WI38 (cell line): ENCODE results near the gene FNBP1.

Experiments
- H3K4me3 ChIP-seq: 2 replicates; pipeline ENCODE4 v1.5.1; 2011; ENCODE audit warnings: low read depth, mild to moderate bottlenecking, control low read depth, low read length
- TF ChIP-seq, protein P1 (sequence below): IDR thresholded peaks from 2 replicates; pipeline ENCODE4 v1.5.1; 2012; ENCODE audit warnings: low read depth, mild to moderate bottlenecking, control low read depth, low read length

The FNBP1 gene

DNA sequence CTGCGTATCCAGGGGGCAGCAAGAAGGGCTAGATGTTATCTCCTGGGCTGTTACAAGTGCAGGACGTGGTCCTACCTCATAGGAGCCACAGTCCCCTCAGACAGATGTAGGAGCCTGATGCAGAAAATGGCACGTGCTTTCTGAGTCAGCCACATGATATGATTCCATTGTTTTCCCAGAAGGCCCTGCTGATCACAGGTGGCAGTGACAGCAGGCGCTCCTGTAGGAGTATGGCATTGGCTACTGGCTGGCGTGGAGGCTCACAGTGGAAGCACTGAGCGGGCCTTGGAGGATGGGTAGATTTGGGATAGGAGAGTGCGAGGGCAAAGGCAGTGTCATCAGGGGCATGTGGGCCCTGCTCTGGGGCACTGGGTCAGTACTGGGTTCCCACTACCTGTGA is 185.8 kb downstream of the FNBP1 start:
- no peak overlapping the region for H3K4me3 ChIP-seq
- TF ChIP-seq, protein P1, sequence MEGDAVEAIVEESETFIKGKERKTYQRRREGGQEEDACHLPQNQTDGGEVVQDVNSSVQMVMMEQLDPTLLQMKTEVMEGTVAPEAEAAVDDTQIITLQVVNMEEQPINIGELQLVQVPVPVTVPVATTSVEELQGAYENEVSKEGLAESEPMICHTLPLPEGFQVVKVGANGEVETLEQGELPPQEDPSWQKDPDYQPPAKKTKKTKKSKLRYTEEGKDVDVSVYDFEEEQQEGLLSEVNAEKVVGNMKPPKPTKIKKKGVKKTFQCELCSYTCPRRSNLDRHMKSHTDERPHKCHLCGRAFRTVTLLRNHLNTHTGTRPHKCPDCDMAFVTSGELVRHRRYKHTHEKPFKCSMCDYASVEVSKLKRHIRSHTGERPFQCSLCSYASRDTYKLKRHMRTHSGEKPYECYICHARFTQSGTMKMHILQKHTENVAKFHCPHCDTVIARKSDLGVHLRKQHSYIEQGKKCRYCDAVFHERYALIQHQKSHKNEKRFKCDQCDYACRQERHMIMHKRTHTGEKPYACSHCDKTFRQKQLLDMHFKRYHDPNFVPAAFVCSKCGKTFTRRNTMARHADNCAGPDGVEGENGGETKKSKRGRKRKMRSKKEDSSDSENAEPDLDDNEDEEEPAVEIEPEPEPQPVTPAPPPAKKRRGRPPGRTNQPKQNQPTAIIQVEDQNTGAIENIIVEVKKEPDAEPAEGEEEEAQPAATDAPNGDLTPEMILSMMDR, result no peak

DNA sequence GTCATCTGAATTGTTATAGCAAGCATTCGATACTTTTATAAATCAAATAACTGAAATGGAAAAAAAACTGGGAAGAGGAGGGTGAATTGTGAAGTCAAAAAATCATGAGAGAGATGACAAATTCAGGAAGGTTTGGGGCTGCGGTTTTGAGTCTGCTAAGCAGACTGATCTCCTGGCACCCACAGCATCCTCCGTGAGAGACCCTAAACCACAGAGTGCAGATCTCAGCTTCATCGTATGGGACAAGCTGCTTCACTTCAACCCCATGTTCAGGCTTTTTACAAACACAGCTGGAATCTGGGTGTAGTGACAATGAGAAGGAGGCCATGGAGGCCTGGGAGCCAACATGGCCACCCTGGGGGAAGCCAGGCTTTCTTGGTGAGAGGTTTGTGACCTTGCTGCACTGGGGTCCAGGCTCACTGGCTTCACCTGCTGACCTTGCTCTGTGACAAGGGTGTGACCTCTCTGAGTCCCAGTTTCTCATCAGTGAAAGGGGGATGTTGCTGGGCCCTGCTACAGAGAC is 188.3 kb downstream of the FNBP1 start:
- TF ChIP-seq, protein P1, result no peak
- H3K4me3 ChIP-seq, result no peak overlapping the region

DNA sequence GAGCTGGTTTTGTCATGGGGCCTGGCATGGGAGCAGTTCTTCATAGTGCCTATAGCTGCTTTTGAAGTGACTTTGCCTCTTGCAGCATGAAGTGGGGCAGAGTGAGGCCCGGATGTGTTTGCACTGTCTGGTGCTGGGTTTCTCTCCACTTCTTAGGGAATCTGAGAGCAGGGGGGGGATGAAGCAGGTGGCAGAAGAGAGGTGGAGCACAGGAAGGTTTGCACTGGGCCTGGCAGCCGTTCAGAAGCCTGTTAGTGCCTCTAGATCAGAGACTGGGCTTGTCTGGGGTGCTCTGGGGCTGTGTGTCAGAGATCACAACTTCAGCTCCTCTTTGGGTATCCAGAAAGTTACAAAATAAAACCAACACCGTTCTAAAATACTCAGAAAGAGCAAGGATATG is 189.4 kb downstream of the FNBP1 start:
- no peak overlapping the region for H3K4me3 ChIP-seq
- TF ChIP-seq, protein P1, result no peak

DNA sequence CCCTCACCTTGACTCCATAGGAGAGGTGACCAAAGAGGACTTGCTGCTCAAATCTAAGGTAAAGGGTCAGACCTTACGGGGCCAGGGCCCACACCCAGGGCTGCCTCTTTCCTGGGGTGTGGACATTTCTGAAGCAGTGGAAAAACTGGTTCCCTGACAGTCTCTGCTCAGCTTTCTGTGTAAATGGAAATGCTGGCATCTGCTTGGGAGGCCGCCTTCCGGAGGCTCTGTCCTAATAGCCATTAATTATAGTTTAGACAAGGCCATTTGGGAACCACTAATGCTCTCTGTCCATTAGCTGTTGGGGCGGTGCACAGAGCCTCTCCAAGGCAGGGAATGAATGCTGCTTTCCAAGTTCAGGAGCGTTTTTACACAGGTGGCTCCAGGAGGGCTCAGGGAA is 190.4 kb downstream of the FNBP1 start:
- TF ChIP-seq, protein P1, result no peak
- no peak overlapping the region for H3K4me3 ChIP-seq

DNA sequence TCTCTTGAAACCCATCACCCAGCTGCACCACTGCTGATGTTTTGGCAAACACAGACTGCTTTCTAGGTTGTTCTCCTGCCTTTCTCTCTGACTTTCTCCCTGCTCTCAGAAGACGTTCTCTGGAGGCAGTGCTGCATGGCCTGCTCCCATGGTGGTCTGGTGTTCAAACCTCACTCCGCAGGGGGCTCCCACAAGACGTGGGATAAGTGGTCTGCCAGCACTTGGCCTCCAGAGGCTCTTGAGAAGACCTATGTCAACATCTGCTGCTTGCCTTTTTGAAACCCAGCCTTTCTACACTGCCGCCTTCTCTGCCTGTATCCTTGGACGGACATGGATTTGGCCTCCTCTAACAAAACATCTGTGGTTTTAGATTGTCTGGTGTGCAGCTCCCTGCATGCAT is 191.2 kb downstream of the FNBP1 start:
- TF ChIP-seq, protein P1, result no peak

DNA sequence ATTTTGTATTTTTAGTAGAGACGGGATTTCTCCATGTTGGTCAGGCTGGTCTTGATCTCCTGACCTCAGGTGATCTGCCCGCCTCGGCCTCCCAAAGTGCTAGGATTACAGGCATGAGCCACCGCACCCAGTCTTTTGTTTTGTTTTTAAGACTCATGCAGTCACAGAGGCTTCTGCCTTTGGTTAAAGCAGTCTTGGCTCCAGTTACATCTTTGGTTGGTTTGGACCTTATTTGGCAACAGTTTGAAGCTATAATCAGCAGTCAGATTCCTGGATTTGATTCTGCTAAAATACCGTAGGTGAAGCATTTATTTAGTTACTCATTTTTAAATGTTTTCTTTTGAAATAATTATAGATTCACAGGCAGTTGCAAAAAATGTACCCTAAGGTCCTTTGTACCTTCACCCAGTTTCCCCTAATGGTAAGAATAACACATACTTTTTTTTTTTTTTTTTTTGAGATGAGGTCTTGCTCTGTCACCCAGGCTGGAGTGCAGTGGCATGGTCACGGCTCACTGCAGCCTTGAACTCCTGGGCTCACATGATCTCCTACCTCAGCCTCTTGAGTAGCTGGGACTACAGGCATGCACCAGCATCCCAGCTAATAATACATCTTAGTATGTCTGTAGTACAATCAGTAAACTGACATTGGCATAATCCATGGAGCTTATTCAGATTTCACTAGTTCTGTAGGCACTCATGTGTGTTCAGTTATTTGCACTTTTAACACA is 192.0 kb downstream of the FNBP1 start:
- TF ChIP-seq, protein P1, result no peak
- H3K4me3 ChIP-seq, result no peak overlapping the region

More for the DNA sequence above, 191.2 kb downstream of the FNBP1 start:
- H3K4me3 ChIP-seq, result no peak overlapping the region

DNA sequence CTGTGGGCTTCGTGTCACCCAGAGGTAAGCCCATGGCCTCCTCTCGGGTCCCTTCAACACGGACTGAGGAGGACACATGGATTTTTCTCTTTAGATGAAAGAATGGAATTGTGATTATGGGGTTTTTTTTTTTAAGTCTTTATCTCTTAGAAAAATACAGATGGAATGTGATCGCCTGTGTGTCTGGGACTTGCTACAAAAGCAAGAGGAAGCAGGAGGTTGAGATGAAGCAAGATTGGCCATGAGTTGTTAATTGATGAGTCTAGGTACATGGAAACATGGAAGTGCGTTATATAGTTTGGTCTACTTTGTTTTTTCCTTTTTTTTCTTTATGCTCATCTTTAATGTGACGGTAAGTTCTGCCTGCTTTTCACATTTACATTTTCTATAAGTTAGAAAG is 193.1 kb downstream of the FNBP1 start:
- TF ChIP-seq, protein P1, result no peak
- H3K4me3 ChIP-seq, result no peak overlapping the region
